Stimulated activated naive B cell treated with anti-CD40 and anti-IgM and Interleukin-4, amounts not matched to agents 10 μg/mL and 1 μg/mL and 100 μg/mL, for 72 hours (primary cell): ENCODE data around the gene TMBIM4.
A peak's percentile ranks its signal among the peaks of the same experiment; 100 is the strongest.

ENCODE experiments used
- ATAC-seq, 2 donors: fragments of 150-1000 bp; cut with Tn5 transposase; replicated peaks; 2 replicates each; pipeline ENCODE4 v1.10.0; 2021; ENCODE audit warnings: moderate library complexity in 1 of 2
- DNase-seq: peaks from one replicate; pipeline ENCODE4 v3.0.0; 2021
- H3K27ac Mint-ChIP-seq: one replicate; pipeline ENCODE4 v1.8.0; 2022; ENCODE audit warnings: mild to moderate bottlenecking, mixed read lengths
- H3K27me3 Mint-ChIP-seq, 2 donors: one replicate each; pipeline ENCODE4 v1.8.0; 2022; ENCODE audit warnings: mixed read lengths in 2 of 2
- H3K36me3 Mint-ChIP-seq, 2 donors: one replicate each; pipeline ENCODE4 v1.8.0; 2022; ENCODE audit warnings: mixed read lengths in 2 of 2, mild to moderate bottlenecking in 1 of 2
- H3K4me1 Mint-ChIP-seq, 2 donors: one replicate each; pipeline ENCODE4 v1.8.0; 2022; ENCODE audit warnings: mixed read lengths in 2 of 2, mild to moderate bottlenecking in 1 of 2
- H3K4me3 Mint-ChIP-seq, 2 donors: one replicate each; pipeline ENCODE4 v1.8.0; 2022; ENCODE audit warnings: mild to moderate bottlenecking in 2 of 2, mixed read lengths in 2 of 2, moderate library complexity in 1 of 2
- H3K9me3 Mint-ChIP-seq, 2 donors: one replicate each; pipeline ENCODE4 v1.8.0; 2022; ENCODE audit warnings: mixed read lengths in 2 of 2, mild to moderate bottlenecking in 1 of 2

The TMBIM4 gene

DNA sequence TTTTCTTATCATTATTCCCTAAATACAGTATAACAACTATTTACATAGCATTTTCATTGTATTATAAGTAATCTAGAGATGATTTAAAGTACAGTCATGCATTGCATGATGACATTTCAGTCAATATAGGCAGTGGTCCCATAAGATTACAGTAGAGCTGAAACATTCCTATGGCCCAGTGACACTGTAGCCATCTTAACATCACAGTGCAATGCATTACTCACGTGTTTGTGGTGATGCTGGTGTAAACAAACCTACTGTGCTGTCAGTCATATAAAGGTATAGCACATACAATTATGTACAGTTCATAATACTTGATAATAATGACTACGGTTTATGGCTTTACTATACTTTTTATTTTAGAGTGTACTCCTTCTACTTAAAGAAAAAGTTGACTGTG is 52.6 kb downstream of the TMBIM4 start:
- no peak overlapping the region for H3K27ac Mint-ChIP-seq
- ATAC-seq = no peak
- H3K4me1 Mint-ChIP-seq = peaks cover 2 to 14% of the 10 kb centered on the region in 2 donors

DNA sequence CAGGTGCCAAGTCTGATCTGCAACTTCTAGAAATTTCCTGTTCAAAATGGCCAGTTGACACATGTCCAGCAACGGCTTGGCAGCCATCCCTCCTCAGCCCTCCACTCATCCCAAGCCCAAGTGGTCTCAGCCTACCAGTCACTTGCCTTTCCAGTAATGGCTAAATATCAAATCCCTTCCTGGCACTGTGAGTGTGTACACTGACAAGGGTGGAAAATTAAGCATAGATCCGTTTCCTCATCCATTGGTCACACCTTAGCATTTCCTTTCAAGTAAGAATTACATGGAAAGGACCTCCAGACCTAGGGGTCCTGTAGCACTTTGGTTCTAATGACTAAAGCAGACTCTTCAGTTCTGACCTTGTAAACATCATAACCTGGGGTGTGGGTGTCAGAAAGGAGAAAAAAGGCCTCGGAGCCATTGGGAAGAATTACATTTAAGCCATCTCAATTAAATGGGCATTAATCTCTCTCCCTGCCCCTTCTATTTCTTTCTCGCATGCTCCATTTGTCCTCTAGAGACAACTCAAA is 54.7 kb downstream of the TMBIM4 start:
- Mint-ChIP-seq H3K27me3 (no peaks in the 10 kb centered on the region), H3K27ac (no peak overlapping the region)

More for the DNA sequence above, 52.6 kb downstream of the TMBIM4 start:
- Mint-ChIP-seq H3K4me3 (no peak overlapping the region), H3K27me3 (no peaks in the 10 kb centered on the region), H3K36me3 (peaks cover 11 to 17% of the 10 kb centered on the region in 2 donors), H3K9me3 (no peaks in the 10 kb centered on the region)
- DNase-seq = no peak

DNA sequence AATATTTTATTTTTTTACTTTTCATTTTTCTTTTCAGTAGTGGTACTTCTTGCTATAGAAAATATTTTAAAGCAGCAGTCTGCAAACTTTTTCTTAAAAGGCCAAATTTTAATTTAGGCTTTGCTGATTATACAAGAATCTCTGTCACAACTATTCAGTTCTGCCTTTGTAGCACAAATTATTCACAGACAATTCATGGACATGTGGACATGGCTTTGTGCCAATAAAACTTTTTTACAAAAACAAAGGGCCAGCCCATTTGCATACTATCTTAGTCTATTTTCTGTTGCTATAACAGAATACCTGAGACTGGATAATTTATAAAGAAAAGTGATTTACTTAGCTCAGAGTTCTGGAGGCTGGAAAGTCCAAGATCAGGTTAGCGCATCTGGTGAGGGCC is 56.3 kb downstream of the TMBIM4 start:
- Mint-ChIP-seq H3K4me1 (peaks cover 2 to 6% of the 10 kb centered on the region in 2 donors), H3K27me3 (no peaks in the 10 kb centered on the region), H3K4me3 (no peak overlapping the region), H3K36me3 (peaks cover 1 to 4% of the 10 kb centered on the region in 2 donors), H3K27ac (no peak overlapping the region), H3K9me3 (no peaks in the 10 kb centered on the region)
- DNase-seq (no peak), ATAC-seq (no peak)

More for the DNA sequence above, 54.7 kb downstream of the TMBIM4 start:
- Mint-ChIP-seq H3K4me3 (no peak overlapping the region), H3K36me3 (peaks cover 9 to 14% of the 10 kb centered on the region in 2 donors), H3K9me3 (no peaks in the 10 kb centered on the region), H3K4me1 (peaks cover 2 to 14% of the 10 kb centered on the region in 2 donors)
- DNase-seq (no peak), ATAC-seq (no peak)

DNA sequence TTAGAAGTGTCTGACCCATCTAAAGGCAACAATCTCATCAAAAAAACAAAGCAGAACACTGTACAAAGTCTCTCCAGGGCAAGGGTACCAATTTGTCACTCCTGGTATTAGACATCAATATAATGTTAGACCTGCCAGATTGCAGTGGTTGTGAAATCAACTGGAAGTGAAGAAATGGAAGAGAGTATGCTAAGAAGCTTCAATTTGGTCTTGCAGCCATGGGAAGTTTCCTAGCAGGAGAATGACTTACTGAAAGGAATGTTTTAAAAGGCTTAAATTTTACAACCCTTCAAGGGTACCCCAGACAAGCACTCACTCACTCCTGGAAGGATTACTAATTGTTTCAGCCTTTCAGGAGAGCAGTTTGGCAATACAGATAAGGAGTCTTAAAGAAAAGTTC is 58.2 kb downstream of the TMBIM4 start:
- Mint-ChIP-seq H3K27ac (no peak overlapping the region), H3K4me3 (no peak overlapping the region), H3K36me3 (peaks cover 0 to 1% of the 10 kb centered on the region in 2 donors), H3K9me3 (no peaks in the 10 kb centered on the region), H3K4me1 (peaks cover 2 to 12% of the 10 kb centered on the region in 2 donors), H3K27me3 (no peaks in the 10 kb centered on the region)
- no peak for DNase-seq
- no peak for ATAC-seq

DNA sequence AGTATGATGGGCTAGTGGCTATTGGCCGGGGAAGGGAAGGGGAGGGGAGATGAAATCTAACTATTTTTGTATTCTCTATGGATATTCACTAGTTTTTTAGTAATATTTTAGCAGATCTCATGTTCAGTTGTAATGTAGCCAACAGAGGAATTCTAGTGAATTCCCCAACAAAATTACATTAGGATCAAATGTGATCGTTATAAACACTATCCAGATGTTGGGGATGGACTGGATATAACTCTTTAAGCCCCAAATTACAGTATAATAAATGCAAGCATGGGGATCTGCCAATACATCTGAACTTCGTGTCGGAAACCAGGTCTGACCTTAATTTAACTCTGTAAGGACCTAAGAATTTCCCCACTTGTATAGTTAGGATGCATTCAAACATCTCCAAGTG is 60.7 kb downstream of the TMBIM4 start:
- DNase-seq (no peak), ATAC-seq (no peak)
- Mint-ChIP-seq H3K9me3 (no peaks in the 10 kb centered on the region), H3K4me3 (no peak overlapping the region), H3K36me3 (no peaks in the 10 kb centered on the region), H3K4me1 (peaks cover under 1 to 9% of the 10 kb centered on the region in 2 donors), H3K27me3 (peaks cover 4 to 6% of the 10 kb centered on the region in 2 donors), H3K27ac (no peak overlapping the region)

DNA sequence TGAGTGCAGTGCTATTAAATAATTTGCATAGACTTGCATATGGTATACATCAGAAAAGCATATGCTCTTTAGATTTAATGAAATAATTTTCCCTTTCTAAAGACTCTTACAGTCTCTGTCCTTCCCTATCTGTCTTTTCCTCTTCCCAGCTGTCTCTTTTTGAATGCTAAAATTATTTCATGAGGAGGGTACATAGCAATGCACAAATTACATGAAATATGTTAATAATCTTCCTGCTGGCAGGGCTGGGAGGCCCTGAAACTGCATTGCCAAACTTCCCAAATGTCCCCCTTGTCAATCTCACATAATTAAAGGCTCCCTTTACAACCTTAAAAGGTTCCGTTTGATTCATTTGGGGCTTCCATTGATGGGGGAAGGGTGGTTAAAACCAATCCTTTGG is 61.4 kb downstream of the TMBIM4 start:
- no peaks in the 10 kb centered on the region for H3K36me3 Mint-ChIP-seq
- H3K4me1 Mint-ChIP-seq = peaks cover 0 to 7% of the 10 kb centered on the region in 2 donors
- H3K4me3 Mint-ChIP-seq = no peak overlapping the region
- no peaks in the 10 kb centered on the region for H3K9me3 Mint-ChIP-seq
- no peak overlapping the region for H3K27ac Mint-ChIP-seq
- ATAC-seq (no peak), DNase-seq (no peak)
- peaks cover 4 to 6% of the 10 kb centered on the region in 2 donors for H3K27me3 Mint-ChIP-seq

DNA sequence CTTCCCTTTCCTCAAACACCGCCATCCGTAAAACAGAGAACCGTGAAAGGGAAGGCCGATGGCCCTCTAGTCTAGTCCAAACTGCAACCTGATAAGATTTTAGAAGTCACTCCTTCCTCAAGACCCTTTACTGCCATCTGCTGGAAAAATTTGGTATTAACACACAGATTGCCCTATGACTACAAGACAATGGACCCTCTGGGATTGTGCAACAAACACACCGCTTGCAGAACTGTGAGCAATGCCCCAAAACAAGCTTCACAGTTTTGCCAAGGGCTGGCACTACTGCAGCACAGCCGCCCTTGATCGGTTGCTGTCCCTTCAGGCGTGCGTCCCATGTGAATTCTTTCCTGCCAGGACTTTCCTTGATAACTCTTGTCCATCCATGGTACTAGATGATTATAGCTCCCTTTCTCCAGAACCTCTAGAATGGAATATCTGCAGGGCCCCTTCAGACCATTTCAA is 62.3 kb downstream of the TMBIM4 start:
- DNase-seq (peak; percentile 46), ATAC-seq (peak; percentile 85)
- H3K36me3 Mint-ChIP-seq = no peaks in the 10 kb centered on the region
- H3K4me3 Mint-ChIP-seq = no peak overlapping the region
- H3K4me1 Mint-ChIP-seq = peaks cover 0 to 7% of the 10 kb centered on the region in 2 donors
- no peaks in the 10 kb centered on the region for H3K9me3 Mint-ChIP-seq
- H3K27ac Mint-ChIP-seq = no peak overlapping the region
- H3K27me3 Mint-ChIP-seq = peaks cover 11 to 12% of the 10 kb centered on the region in 2 donors

DNA sequence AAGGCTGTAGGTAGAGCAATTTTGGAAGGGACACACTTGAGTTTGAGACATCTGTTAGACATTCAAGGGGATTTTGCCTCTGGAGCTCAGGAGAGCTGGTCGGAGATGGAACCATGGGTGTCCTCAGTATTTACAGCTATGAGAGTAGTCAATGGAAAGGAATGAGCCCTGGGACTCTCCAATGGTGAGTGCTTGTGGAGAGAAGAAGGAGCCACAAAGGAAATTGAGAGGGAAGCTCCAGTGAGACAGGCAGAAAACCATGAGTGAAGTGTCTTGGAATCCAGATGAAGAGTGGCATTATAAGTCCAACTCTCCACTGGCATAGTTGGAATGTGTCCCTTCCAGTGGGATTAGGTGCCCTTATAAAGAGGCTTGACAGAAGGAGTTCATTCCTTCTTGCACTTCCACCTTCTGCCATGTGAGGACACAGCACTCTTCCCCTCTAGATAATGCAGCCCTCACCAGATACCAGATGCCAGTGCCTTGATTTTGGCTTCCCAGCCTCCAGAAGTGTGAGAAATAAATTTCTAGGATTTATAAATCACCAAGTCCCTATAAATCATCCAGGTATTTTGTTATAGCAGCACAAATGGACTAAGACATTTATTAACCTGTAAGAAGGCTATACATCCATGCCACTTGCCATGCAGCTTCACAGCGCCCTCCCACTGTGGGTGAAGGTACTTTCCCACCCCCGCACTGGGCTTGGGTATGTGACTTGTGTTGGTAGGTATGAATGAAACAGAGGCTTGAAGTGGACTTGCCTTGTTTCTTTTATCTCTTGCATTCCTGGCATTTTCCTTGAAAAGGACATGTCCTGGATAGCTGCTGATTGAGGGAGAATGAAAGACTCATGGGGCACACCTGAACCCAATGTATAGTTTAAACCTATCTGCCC is 66.5 kb downstream of the TMBIM4 start:
- H3K9me3 Mint-ChIP-seq = peaks cover 0 to 5% of the 10 kb centered on the region in 2 donors
- no peak for DNase-seq
- peaks cover 22 to 24% of the 10 kb centered on the region in 2 donors for H3K27me3 Mint-ChIP-seq
- peaks cover 0 to 7% of the 10 kb centered on the region in 2 donors for H3K4me1 Mint-ChIP-seq
- ATAC-seq = no peak
- no peak overlapping the region for H3K4me3 Mint-ChIP-seq
- no peaks in the 10 kb centered on the region for H3K36me3 Mint-ChIP-seq
- no peak overlapping the region for H3K27ac Mint-ChIP-seq

DNA sequence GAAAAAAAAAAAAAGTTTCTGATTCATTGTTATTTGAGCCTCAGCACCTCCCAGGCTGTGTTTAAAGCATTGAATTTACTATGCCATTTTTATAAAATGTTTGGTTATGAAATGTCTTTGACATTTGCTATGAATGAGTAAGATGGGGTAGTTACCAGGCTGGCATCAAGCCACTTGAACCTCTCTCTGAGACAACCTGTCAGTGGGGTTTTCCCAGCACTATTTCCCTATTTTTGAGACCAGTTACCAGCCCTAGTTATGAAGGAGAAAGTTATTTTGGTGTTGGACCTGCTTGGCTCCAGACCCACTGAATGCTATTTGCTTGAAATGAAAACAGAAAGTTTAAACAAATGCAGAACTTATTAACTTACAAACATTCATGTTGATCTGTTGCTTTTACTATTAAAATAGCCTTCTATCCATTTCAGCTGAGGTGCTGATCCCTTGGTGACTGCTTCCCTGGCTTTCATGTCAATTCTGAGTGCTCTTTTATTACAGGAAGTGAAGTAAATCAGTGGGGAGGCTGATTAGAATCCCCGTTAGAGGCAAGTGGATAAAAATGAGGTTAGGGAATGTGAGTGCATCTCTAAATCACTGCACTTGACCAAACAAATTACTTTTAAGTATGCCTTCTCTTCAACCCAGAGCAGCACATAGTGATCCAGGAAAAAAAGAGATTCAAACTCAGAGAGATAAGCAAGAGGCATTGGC is 77.1 kb downstream of the TMBIM4 start:
- no peak overlapping the region for H3K4me3 Mint-ChIP-seq
- peaks cover 7 to 9% of the 10 kb centered on the region in 2 donors for H3K27me3 Mint-ChIP-seq
- no peak for DNase-seq
- ATAC-seq = peak; percentile 67 to 90
- peaks cover 5 to 7% of the 10 kb centered on the region in 2 donors for H3K4me1 Mint-ChIP-seq
- no peaks in the 10 kb centered on the region for H3K36me3 Mint-ChIP-seq
- H3K9me3 Mint-ChIP-seq = no peaks in the 10 kb centered on the region
- no peak overlapping the region for H3K27ac Mint-ChIP-seq

DNA sequence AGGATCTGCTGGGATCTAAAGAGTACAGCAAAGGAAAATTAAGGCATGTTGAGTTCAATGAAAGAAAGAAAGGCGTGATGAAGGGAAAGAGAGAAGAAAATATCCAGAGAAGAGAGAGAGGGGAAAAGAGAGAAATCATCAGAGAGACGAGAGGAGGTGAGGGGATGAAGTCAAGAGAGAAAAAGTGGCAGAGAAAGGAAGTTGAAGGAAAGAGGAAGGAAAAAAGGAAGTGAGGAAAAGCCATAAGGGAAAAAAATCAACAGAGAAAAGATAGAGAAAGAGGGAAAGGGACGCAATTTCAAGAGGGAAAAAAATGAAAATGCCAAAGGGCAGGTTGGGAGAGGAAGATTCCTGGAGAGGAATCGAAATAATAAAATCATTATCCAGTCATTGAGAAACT is 79.6 kb downstream of the TMBIM4 start:
- Mint-ChIP-seq H3K4me3 (no peak overlapping the region), H3K9me3 (no peaks in the 10 kb centered on the region), H3K27me3 (peaks cover 5 to 6% of the 10 kb centered on the region in 2 donors), H3K36me3 (no peaks in the 10 kb centered on the region), H3K27ac (no peak overlapping the region), H3K4me1 (peaks cover 5 to 7% of the 10 kb centered on the region in 2 donors)
- no peak for DNase-seq
- no peak for ATAC-seq

DNA sequence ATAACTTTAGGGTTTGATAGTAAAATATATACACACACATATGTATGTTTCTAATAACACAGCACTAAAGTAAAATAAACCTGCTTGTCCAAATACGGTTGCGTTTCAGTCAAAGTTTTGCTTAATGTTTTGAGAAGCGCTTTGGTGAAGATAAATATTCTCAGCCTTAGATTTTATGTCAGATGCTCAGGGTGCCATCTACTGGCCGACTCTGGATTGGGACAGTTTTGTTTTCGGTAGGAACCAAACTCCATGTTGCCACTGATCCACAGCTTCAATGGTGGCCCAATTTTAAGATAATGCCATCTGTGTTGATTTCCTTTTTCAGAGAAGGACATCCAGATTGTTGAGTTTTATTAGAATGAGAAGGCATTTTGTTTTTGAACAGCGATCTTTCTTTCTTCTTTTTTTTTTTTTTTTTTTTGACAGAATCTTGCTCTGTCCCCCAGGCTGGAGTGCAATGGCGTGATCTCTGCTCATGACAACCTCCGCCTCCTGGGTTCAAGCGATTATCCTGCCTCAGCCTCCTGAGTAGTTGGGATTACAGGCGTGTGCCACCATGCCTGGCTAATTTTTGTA is 82.3 kb downstream of the TMBIM4 start:
- Mint-ChIP-seq H3K4me3 (no peak overlapping the region), H3K4me1 (peaks cover 0 to under 1% of the 10 kb centered on the region in 2 donors), H3K27ac (no peak overlapping the region), H3K36me3 (no peaks in the 10 kb centered on the region), H3K9me3 (peaks cover 5% of the 10 kb centered on the region in 2 donors), H3K27me3 (peaks cover 5 to 6% of the 10 kb centered on the region in 2 donors)
- ATAC-seq (peak; percentile 67 to 72), DNase-seq (peak; percentile 32)

DNA sequence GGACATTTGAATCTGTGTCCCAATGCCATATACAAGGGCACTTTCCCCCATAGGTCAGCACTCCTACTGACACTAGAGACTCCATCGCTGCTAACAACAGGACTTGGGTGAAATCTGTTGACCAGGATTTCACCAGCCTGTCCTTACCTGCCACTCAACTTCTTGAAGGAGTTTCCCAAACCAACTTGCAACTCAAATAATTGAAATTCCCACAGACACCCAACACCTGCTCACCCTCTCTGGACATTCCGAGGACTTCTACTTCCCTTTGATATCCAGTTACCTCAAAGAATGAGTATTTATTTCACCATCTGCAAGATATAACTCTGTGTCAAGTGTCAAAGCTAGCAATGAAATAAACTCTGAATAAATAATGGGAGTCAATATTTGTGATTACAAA is 83.8 kb downstream of the TMBIM4 start:
- Mint-ChIP-seq H3K4me1 (no peaks in the 10 kb centered on the region), H3K27ac (no peak overlapping the region), H3K27me3 (peaks cover 5 to 6% of the 10 kb centered on the region in 2 donors), H3K36me3 (no peaks in the 10 kb centered on the region), H3K4me3 (no peak overlapping the region), H3K9me3 (peaks cover 5% of the 10 kb centered on the region in 2 donors)
- ATAC-seq (no peak), DNase-seq (no peak)
